ENCODE data around the gene AQR.

DNA sequence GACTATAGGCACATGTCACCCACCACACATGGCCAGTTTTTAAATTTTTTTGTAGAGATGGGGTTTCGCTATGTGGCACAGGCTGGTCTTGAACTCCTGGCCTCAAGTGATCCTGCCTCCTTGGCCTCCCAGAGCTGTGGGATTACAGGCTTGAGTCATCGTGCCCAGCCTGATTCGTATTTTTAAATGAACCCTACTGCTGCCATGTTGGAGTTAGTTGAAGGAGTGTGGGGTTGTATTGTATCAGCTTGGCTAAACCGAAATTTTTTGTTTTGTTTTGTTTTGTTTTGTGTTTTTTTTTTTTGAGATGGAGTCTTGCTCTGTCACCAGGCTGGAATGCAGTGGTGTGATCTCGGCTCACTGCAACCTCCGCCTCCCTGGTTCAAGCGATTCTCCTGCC lies 30.4 kb upstream of the AQR start:
- TF ChIP-seq EZH2phosphoT487 (IDR thresholded peaks at IDR 0.05; ENCODE audit: unreplicated experiment) (no peak), EZH2 (IDR thresholded peaks at IDR 0.05; ENCODE audit: low read depth, unreplicated experiment) (no peak), CREB1 (CRISPR knock-in tag; IDR thresholded peaks at IDR 0.05; ENCODE audit: low read depth) (no peak), POLR2AphosphoS5 (IDR thresholded peaks at IDR 0.05; ENCODE audit: low read depth) (no peak), STAT1 (IDR thresholded peaks at IDR 0.05; ENCODE audit: unreplicated experiment) (no peak), ZNF114 (CRISPR knock-in tag; IDR thresholded peaks at IDR 0.05) (no peak), JUNB (IDR thresholded peaks at IDR 0.05; ENCODE audit: unreplicated experiment) (no peak), NANOG (IDR thresholded peaks at IDR 0.05; ENCODE audit: borderline replicate concordance) (no peak), ZNF331 (CRISPR knock-in tag; IDR thresholded peaks at IDR 0.05; ENCODE audit: low read depth) (no peak)
- TF ChIP-seq, protein P1, sequence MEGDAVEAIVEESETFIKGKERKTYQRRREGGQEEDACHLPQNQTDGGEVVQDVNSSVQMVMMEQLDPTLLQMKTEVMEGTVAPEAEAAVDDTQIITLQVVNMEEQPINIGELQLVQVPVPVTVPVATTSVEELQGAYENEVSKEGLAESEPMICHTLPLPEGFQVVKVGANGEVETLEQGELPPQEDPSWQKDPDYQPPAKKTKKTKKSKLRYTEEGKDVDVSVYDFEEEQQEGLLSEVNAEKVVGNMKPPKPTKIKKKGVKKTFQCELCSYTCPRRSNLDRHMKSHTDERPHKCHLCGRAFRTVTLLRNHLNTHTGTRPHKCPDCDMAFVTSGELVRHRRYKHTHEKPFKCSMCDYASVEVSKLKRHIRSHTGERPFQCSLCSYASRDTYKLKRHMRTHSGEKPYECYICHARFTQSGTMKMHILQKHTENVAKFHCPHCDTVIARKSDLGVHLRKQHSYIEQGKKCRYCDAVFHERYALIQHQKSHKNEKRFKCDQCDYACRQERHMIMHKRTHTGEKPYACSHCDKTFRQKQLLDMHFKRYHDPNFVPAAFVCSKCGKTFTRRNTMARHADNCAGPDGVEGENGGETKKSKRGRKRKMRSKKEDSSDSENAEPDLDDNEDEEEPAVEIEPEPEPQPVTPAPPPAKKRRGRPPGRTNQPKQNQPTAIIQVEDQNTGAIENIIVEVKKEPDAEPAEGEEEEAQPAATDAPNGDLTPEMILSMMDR (conservative IDR thresholded peaks at IDR 0.05; ENCODE audit: low read depth in 2 of 2) = no peak
- TF ChIP-seq, protein P2, sequence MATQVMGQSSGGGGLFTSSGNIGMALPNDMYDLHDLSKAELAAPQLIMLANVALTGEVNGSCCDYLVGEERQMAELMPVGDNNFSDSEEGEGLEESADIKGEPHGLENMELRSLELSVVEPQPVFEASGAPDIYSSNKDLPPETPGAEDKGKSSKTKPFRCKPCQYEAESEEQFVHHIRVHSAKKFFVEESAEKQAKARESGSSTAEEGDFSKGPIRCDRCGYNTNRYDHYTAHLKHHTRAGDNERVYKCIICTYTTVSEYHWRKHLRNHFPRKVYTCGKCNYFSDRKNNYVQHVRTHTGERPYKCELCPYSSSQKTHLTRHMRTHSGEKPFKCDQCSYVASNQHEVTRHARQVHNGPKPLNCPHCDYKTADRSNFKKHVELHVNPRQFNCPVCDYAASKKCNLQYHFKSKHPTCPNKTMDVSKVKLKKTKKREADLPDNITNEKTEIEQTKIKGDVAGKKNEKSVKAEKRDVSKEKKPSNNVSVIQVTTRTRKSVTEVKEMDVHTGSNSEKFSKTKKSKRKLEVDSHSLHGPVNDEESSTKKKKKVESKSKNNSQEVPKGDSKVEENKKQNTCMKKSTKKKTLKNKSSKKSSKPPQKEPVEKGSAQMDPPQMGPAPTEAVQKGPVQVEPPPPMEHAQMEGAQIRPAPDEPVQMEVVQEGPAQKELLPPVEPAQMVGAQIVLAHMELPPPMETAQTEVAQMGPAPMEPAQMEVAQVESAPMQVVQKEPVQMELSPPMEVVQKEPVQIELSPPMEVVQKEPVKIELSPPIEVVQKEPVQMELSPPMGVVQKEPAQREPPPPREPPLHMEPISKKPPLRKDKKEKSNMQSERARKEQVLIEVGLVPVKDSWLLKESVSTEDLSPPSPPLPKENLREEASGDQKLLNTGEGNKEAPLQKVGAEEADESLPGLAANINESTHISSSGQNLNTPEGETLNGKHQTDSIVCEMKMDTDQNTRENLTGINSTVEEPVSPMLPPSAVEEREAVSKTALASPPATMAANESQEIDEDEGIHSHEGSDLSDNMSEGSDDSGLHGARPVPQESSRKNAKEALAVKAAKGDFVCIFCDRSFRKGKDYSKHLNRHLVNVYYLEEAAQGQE (IDR thresholded peaks at IDR 0.05; ENCODE audit: unreplicated experiment) = no peak
- TF ChIP-seq, protein P3, sequence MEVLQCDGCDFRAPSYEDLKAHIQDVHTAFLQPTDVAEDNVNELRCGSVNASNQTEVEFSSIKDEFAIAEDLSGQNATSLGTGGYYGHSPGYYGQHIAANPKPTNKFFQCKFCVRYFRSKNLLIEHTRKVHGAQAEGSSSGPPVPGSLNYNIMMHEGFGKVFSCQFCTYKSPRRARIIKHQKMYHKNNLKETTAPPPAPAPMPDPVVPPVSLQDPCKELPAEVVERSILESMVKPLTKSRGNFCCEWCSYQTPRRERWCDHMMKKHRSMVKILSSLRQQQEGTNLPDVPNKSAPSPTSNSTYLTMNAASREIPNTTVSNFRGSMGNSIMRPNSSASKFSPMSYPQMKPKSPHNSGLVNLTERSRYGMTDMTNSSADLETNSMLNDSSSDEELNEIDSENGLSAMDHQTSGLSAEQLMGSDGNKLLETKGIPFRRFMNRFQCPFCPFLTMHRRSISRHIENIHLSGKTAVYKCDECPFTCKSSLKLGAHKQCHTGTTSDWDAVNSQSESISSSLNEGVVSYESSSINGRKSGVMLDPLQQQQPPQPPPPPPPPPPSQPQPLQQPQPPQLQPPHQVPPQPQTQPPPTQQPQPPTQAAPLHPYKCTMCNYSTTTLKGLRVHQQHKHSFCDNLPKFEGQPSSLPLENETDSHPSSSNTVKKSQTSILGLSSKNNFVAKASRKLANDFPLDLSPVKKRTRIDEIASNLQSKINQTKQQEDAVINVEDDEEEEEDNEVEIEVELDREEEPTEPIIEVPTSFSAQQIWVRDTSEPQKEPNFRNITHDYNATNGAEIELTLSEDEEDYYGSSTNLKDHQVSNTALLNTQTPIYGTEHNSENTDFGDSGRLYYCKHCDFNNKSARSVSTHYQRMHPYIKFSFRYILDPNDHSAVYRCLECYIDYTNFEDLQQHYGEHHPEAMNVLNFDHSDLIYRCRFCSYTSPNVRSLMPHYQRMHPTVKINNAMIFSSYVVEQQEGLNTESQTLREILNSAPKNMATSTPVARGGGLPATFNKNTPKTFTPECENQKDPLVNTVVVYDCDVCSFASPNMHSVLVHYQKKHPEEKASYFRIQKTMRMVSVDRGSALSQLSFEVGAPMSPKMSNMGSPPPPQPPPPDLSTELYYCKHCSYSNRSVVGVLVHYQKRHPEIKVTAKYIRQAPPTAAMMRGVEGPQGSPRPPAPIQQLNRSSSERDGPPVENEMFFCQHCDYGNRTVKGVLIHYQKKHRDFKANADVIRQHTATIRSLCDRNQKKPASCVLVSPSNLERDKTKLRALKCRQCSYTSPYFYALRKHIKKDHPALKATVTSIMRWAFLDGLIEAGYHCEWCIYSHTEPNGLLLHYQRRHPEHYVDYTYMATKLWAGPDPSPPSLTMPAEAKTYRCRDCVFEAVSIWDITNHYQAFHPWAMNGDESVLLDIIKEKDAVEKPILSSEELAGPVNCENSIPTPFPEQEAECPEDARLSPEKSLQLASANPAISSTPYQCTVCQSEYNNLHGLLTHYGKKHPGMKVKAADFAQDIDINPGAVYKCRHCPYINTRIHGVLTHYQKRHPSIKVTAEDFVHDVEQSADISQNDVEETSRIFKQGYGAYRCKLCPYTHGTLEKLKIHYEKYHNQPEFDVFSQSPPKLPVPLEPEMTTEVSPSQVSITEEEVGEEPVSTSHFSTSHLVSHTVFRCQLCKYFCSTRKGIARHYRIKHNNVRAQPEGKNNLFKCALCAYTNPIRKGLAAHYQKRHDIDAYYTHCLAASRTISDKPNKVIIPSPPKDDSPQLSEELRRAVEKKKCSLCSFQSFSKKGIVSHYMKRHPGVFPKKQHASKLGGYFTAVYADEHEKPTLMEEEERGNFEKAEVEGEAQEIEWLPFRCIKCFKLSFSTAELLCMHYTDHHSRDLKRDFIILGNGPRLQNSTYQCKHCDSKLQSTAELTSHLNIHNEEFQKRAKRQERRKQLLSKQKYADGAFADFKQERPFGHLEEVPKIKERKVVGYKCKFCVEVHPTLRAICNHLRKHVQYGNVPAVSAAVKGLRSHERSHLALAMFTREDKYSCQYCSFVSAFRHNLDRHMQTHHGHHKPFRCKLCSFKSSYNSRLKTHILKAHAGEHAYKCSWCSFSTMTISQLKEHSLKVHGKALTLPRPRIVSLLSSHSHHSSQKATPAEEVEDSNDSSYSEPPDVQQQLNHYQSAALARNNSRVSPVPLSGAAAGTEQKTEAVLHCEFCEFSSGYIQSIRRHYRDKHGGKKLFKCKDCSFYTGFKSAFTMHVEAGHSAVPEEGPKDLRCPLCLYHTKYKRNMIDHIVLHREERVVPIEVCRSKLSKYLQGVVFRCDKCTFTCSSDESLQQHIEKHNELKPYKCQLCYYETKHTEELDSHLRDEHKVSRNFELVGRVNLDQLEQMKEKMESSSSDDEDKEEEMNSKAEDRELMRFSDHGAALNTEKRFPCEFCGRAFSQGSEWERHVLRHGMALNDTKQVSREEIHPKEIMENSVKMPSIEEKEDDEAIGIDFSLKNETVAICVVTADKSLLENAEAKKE (CRISPR knock-in tag; IDR thresholded peaks at IDR 0.05) = no peak

Measured in GM23338 (cell line).